AG04449 (cell line): ENCODE measurements around the gene PARD3B.

Experiments used
- CTCF ChIA-PET: fragments of 350-600 bp; formaldehyde crosslinking; extraction: SDS; loops from one replicate; lab custom pipeline; 2021; ENCODE audit warnings: antibody characterized with exemption; lab: Yijun Ruan, JAX
- POLR2A ChIA-PET: fragments of 400-600, 350-600 bp; formaldehyde crosslinking; extraction: SDS; loops from one replicate; lab custom pipeline; 2020; ENCODE audit warnings: antibody characterized with exemption, inconsistent platforms; lab: Yijun Ruan, JAX
- DNase-seq: peaks from one replicate; pipeline ENCODE4 v3.0.0-alpha.2; 2010; ENCODE audit warnings: low read depth, low spot score
- H3K4me3 ChIP-seq: 2 replicates; pipeline ENCODE4 v1.5.1; 2011; ENCODE audit warnings: low read depth, mild to moderate bottlenecking, control low read depth, low read length
- CTCF ChIP-seq: IDR thresholded peaks from one replicate; pipeline ENCODE4 v1.5.1; 2011; ENCODE audit warnings: mild to moderate bottlenecking, moderate library complexity, low read length, control low read depth, inconsistent platforms; ENCODE audit not compliant: insufficient read depth; ENCODE audit errors: missing control alignments

PARD3B gene

DNA sequence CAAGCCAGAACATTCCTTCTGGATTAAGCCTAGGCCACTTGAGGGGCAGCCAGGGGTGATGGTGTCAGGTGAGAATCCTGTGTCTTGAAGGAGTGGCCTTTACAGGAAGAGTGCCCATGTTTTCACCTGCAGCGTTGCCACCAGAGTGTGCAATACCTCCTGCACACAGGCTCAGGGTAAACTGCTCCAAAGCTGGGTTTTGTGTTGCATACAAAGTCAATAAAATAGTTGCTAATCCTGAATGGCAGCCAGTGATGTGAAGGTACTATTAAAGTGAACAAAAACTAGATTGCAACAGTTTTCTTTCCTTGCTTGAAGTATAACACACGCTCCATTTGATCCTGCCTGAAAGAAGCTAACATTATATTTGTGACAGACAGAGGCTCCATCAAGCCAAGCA, 1072.6 kb downstream of the PARD3B start:
- ChIA-PET CTCF (interaction anchor here (1.2 kb wide), 2 partner anchors 10 to 11 kb away, joined by 3 read pairs; no protein-coding TSS in a partner anchor), POLR2A (no interaction called here)
- no peak for TF ChIP-seq CTCF
- no peak for DNase-seq
- no peak overlapping the region for H3K4me3 ChIP-seq

DNA sequence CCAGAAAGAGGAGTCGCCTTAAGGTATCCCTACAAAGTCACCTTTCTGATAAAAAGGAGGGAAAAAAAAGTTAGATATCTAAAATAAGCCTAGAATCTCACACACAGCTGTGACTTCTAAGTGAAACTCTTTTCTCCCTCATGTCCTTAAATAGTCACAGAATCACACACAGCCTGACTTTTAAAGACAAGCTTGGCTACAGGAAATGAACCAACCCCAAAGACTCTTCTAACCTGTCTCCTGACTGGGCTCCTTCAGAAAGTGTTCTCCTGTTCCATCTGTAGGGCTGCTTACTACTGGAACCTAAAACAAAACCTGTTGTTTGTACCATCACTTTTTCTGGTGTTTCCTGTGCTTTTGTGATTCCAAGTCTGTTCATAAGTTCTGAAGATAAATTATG, 1074.3 kb downstream of the PARD3B start:
- TF ChIP-seq CTCF, result no peak
- CTCF ChIA-PET, result interaction anchor here (0.9 kb wide), 1 partner anchor 8 kb away, joined by 3 read pairs; no protein-coding TSS in a partner anchor
- no peak for DNase-seq
- POLR2A ChIA-PET, result no interaction called here
- H3K4me3 ChIP-seq, result no peak overlapping the region

DNA sequence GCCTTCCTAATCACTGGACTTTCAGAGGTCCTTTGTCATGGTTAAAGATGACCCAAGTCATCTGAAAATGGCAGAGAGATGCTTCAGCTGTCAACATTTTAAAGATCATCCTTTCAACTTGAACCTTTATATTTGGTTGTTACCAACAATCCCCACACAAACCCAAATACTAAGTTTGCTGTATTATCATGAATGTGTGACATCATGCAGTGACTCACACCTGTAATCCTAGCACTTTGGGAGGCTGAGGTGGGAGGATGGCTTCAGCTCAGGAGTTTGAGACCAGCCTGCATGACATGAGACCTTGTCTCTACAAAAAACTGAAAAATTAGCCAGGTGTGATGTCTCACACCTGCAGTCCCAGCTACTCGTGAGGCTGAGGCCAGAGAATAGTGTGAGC, 1081.8 kb downstream of the PARD3B start:
- TF ChIP-seq CTCF, result no peak
- H3K4me3 ChIP-seq, result no peak overlapping the region
- ChIA-PET CTCF (no interaction called here), POLR2A (no interaction called here)
- no peak for DNase-seq

DNA sequence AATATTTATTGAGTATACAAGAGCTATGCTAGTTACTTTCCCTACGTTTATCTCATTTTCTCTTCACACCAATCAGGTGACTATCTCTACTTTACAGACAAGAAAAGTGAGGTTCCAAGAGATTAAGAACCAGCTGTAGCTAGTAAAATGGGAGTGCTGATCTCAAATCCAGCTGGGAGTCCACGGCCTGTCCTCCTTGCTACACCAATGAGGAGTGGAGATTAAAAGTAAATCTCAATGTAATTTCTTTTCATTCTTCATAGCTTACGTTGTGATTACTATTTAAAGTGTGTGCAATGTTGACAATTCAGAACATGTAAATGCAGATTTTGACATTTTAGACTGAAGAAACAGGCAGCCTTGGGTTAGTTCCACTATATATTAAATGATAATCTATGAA, 1083.1 kb downstream of the PARD3B start:
- POLR2A ChIA-PET, result no interaction called here
- DNase-seq, result no peak
- CTCF ChIA-PET, result interaction anchor here (1.0 to 1.4 kb wide), 2 partner anchors 11 kb away, joined by 3 to 4 read pairs; no protein-coding TSS in a partner anchor
- no peak overlapping the region for H3K4me3 ChIP-seq
- TF ChIP-seq CTCF, result no peak

GRCh38 chr2:205629091-205629776, 1084.0 kb downstream of the PARD3B start:
- ChIA-PET CTCF (no interaction called here), POLR2A (no interaction called here)
- H3K4me3 ChIP-seq, result no peak overlapping the region
- TF ChIP-seq CTCF, result no peak
- DNase-seq, result no peak

- DNase-seq, result no peak
- ChIA-PET POLR2A (no interaction called here), CTCF (interaction anchor here (0.7 kb wide), 1 partner anchor 24 kb away, joined by 3 read pairs; no protein-coding TSS in a partner anchor)
- TF ChIP-seq CTCF, result no peak
- H3K4me3 ChIP-seq, result no peak overlapping the region
Measured at GRCh38 chr2:205633994-205634393, 1088.7 kb downstream of the PARD3B start.
